KOPT-K1 (cell line): Measurements from ENCODE around the gene STAP2.

Experiments used
- H3K27ac ChIP-seq: fragments of 200-600 bp; sonication (generic); 2 replicates; pipeline ENCODE4 v1.5.1; 2016; ENCODE audit warnings: antibody characterized with exemption, mild to moderate bottlenecking, low read depth, low read length; ENCODE audit not compliant: poor library complexity, severe bottlenecking
- H3K36me3 ChIP-seq: fragments of 200-600 bp; sonication (generic); 2 replicates; pipeline ENCODE4 v1.5.1; 2017; ENCODE audit warnings: antibody characterized with exemption, mild to moderate bottlenecking, low read length, moderate library complexity; ENCODE audit not compliant: insufficient read depth
- H3K9me3 ChIP-seq: fragments of 200-600 bp; sonication (generic); 2 replicates; pipeline ENCODE4 v1.5.1; 2017; ENCODE audit warnings: antibody characterized with exemption, low read length, mild to moderate bottlenecking; ENCODE audit not compliant: insufficient read depth, poor library complexity, severe bottlenecking

STAP2 gene

GRCh38 chr19:4305659-4306058 is 33.0 kb downstream of the STAP2 start:
- Histone ChIP-seq H3K36me3 (no peaks in the 10 kb centered on the region), H3K27ac (no peak overlapping the region), H3K9me3 (no peaks in the 10 kb centered on the region)

GRCh38 chr19:4305257-4305612 is 33.4 kb downstream of the STAP2 start:
- Histone ChIP-seq H3K36me3 (no peaks in the 10 kb centered on the region), H3K27ac (no peak overlapping the region), H3K9me3 (no peaks in the 10 kb centered on the region)

GRCh38 chr19:4304538-4305256 is 33.9 kb downstream of the STAP2 start, which contains the start of gene FSD1:
Gene FSD1 (plus strand): TSS chr19:4304598. CDS start chr19:4304747, 149 bp downstream.
- no peak within 1 kb of the TSS for H3K27ac ChIP-seq

GRCh38 chr19:4303819-4304537 is 34.6 kb downstream of the STAP2 start:
- H3K36me3 ChIP-seq: no peaks in the 10 kb centered on the region
- no peak overlapping the region for H3K27ac ChIP-seq
- no peaks in the 10 kb centered on the region for H3K9me3 ChIP-seq

More at GRCh38 chr19:4304538-4305256, 33.9 kb downstream of the STAP2 start, which contains the start of gene FSD1:
- H3K36me3 ChIP-seq: no peaks in the 10 kb centered on the region
- no peaks in the 10 kb centered on the region for H3K9me3 ChIP-seq

GRCh38 chr19:4302243-4302640 is 36.4 kb downstream of the STAP2 start, which contains the start of gene TMIGD2:
Gene TMIGD2 (minus strand): TSS chr19:4302389. CDS start chr19:4302385, 4 bp downstream.
- H3K36me3 ChIP-seq: no peaks in the 10 kb centered on the region
- peak within 1 kb of the TSS; percentile 38 for H3K27ac ChIP-seq
- no peaks in the 10 kb centered on the region for H3K9me3 ChIP-seq

- no peaks in the 10 kb centered on the region for H3K36me3 ChIP-seq
- H3K27ac ChIP-seq: peak overlapping the region; percentile 38
- no peaks in the 10 kb centered on the region for H3K9me3 ChIP-seq
Observed at GRCh38 chr19:4301590-4302242, 36.9 kb downstream of the STAP2 start.

GRCh38 chr19:4300589-4300988 is 38.0 kb downstream of the STAP2 start:
- no peaks in the 10 kb centered on the region for H3K36me3 ChIP-seq
- H3K9me3 ChIP-seq: no peaks in the 10 kb centered on the region
- no peak overlapping the region for H3K27ac ChIP-seq

- Histone ChIP-seq H3K9me3 (no peaks in the 10 kb centered on the region), H3K36me3 (no peaks in the 10 kb centered on the region), H3K27ac (no peak overlapping the region)
Observed at GRCh38 chr19:4298810-4299550, 39.6 kb downstream of the STAP2 start.

GRCh38 chr19:4297901-4298809 is 40.5 kb downstream of the STAP2 start:
- no peak overlapping the region for H3K27ac ChIP-seq
- H3K36me3 ChIP-seq: no peaks in the 10 kb centered on the region
- H3K9me3 ChIP-seq: no peaks in the 10 kb centered on the region

- H3K9me3 ChIP-seq: no peaks in the 10 kb centered on the region
- no peaks in the 10 kb centered on the region for H3K36me3 ChIP-seq
- no peak overlapping the region for H3K27ac ChIP-seq
Observed at GRCh38 chr19:4295972-4296771, 42.5 kb downstream of the STAP2 start.

GRCh38 chr19:4294389-4294788 is 44.2 kb downstream of the STAP2 start:
- Histone ChIP-seq H3K36me3 (no peaks in the 10 kb centered on the region), H3K9me3 (no peaks in the 10 kb centered on the region), H3K27ac (no peak overlapping the region)

GRCh38 chr19:4292515-4292914 is 46.1 kb downstream of the STAP2 start:
- no peaks in the 10 kb centered on the region for H3K9me3 ChIP-seq
- H3K27ac ChIP-seq: no peak overlapping the region

GRCh38 chr19:4291184-4291732 is 47.4 kb downstream of the STAP2 start:
- H3K9me3 ChIP-seq: no peaks in the 10 kb centered on the region
- no peak overlapping the region for H3K27ac ChIP-seq
- H3K36me3 ChIP-seq: no peaks in the 10 kb centered on the region

More at GRCh38 chr19:4292515-4292914, 46.1 kb downstream of the STAP2 start:
- H3K36me3 ChIP-seq: no peaks in the 10 kb centered on the region
